Hematopoietic multipotent progenitor cell treated with erythropoietin and hydrocortisone succinate and interleukin-3 and kit ligand, for 8 days (in vitro differentiated cells): ENCODE results near the gene SCAND1.
"Not testable (repeated sequence)": the region's sequence is repeated elsewhere in the genome, so short reads cannot be mapped to it uniquely, and the experiment has no call there.

Experiments used
- DNase-seq: peaks from one replicate; pipeline ENCODE4 v3.0.0-alpha.2; 2015

The SCAND1 gene

DNA sequence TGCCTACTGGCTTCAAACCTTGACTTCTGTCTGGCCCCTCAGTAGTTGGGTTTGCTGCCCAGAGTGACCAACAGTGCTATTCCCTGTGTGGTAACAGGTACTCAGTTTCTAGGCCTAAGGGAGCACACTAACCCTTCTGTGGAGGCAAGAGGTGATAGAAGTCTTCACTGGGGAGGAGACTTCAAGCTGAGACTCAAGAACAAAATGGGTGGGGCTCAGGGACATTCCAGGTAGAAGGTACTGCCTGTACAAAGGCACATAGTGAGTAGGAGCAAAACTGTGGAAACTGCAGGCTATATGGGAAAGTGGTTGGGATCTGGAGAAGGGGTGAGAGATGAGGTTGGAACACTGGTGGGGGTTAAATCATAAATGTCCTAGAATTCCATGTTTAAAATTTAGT lies 2.3 kb upstream of the SCAND1 start:
- no peak for DNase-seq

DNA sequence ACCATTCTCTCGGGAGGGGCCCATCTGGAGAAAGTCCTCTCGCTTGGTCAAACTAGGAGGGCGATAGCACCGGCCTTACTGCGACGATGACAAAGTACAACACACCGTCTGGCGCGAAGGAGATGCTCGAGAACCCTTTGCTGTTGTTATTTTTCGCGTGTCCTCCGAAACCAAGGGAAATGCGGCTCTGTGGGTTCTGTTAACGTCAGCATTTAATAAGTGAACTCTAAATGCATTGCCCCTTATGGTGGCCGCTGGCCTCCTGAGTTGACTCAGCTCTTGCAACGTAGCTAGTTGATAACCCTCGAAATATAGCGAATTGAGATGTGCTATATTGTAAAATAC lies 577 bp upstream of the SCAND1 start:
- DNase-seq = peak; percentile 63

DNA sequence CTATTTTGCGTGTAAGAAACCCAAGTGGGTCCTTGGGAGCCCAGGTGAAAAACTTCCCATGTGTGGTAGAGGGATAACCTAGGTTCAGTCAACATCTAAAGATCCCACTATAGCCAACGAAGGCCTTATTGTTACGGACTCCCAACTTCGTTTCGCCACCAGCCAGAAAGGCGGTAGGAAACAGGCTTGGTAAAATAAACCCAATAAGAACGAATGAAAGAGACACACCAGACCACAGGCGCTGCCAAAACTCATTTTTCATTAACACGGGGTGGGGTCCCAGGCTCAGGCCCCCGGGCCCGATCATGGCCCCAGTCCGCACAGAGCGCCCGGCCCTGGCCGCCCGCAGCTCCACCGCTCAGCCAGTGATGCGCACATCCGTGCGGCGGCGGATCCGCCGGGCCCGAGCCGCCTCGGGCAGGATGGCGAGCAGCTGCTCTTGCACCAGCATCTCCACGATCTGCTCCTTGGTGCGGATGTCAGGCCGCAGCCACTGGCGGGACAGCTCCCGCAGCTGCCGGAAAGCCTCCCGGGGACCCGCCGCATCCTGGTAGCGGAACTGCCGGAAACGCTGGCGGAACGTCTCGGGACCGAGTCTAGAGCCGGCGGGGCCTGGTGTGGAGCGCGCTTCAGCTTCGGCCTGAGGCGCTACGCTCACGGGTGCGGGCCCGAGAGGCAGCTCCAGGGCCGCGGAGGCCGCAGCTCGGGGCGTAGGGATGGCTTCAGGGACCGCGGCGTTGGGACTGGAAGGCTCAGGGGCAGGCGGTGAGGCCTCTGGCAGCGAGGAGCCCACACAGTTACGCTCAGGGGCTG lies 709 bp downstream of the SCAND1 start:
- peak; percentile 37 for DNase-seq

DNA sequence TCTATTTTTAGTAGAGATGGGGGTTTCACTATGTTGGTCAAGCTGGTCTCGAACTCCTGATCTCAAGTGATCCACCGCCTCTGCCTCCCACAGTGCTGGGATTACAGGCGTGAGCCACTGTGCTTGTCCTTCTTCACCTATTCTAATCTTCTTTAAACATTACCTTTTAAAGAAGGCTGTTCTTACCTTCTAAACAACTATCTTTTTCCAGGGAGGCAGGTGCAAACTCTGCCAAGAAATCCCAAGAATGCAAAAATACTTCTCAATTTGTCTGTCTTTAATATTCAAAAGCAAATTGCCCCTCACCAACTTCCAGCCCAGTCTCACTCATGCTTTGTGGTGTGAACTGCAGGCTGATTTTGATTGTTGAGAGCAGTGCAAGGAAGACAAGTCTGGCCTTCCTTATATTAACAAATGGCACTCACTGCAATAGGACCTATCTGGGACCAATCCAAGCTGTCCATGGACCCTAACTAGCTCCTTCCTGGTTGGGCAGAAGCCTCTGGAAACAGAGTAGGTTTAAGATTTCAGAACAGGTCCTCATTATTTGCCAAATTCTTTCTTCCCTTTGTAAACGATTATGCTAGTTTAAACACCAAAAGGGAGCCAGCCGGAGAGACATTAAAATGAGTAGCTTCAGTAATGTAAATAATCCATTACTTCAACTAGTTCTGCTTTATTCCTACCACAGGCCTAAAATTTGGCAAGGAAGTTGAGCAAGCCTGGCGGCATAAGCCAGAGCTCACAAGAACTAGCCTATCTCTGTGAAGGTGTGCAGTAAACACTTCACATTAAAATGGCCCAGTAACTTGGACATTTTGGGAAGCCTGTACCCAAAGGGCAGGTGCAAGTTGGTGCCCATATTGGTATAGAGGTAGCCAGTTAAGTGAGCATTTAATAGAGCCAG lies 1.6 kb downstream of the SCAND1 start:
- DNase-seq = peak; percentile 63

DNA sequence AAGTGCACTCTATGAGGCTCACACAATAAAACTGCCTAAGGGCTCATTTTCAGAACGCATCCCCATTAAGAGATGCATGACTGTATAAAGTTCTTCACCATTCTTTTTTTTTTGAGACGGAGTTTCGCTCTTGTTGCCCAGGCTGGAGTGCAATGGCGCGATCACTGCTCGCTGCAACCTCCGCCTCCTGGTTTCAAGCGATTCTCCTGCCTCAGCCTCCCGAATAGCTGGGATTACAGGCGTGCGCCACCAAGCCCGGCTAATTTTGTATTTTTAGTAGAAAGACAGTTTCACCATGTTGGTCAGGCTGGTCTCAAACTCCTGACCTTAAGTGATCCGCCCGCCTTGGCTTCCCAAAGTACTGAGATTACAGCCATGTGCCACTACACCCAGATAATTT lies 2.2 kb downstream of the SCAND1 start:
- DNase-seq = not testable (repeated sequence)

DNA sequence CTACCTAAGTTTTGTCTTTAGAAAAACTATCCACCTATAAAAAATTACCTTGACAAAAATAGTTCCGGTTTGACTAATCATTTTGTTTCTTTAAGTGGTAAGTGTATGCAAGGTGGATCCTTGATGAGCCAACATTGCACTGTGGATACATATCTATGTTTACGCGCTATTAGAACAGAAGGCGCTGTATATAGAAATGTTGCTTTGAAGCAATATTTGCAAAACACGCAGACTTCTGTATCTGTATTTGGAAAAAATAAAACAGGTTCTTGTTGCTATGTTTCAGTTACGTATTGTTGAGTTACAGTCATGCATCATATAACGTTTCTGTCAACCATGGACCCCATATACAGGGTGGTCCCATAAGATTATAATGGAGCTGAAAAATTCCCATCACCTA lies 4.2 kb downstream of the SCAND1 start:
- no peak for DNase-seq

DNA sequence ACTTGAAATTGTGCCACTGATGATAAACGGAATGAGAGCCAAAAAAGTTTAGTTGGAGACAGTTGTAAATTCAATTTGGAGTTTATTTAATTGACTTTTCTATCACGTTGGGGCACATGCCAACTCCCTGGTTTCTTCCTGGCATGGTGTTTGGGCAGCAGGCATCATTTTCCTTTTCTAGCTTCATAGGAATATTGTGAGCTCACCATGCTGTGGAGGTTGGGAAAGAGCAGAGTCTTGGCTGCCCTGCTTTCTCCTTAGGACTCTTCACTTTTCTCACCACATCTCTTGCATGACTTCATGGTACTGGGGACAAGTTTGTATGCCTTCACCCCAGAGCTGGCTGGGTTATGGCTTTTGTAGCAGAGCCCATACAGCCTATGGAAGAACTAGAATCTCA lies 6.4 kb downstream of the SCAND1 start:
- no peak for DNase-seq

DNA sequence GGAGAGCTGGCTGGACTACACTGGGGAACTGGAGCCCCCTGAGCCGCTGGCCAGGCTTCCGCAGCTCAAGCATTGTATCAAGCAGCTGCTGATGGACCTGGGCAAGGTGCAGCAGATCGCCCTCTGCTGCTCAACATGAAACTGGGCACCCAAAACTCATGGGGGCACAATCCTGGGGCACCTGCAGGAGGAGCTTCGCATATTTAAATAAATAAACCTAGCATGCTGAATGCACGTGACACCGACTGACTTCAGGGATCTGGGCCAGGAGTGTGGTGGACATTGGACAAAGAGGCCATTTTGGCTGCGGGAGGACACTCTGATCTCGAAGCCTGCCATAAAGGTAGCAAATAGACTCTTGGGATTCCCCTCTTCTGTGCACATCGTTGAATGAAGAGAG lies 6.8 kb downstream of the SCAND1 start:
- peak; percentile 76 for DNase-seq

DNA sequence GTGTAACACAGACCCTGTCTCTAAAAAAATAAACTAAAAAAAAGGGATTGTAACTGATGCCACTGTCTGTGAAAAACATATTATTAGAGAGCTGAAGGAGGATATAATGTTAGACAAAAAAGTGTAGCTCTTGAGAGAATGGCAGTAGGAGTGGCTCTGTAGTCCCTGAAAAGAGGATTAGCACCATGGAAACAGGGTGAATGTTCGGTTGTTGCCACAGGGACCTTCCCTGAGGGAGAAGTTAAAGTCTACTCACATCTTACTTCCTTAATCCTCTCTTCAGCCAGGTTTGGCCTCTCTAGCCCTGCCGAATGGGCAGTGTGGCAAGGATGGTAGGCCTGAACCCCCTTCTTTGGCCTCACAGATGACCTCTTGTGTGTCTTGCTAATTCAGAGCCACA lies 12.1 kb downstream of the SCAND1 start:
- DNase-seq = no peak

DNA sequence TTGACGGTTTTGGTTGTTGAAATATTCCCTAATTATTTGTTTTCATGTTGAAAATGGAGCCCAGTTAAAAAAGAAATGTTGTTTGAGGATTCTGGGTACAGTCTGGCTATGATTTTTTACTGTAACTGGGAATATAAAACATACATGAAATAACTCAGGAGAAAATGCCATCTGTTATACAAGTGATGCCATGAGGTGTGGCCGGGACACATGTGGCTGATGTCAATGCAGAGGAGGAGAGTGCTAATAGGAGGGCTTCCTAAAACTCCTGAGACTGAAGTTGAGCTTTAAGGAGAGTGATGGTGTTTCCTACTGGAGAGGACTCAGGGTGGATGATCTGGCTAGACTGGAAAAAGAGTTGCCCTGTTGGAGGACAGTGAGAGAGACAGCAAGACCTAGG lies 12.7 kb downstream of the SCAND1 start:
- no peak for DNase-seq

DNA sequence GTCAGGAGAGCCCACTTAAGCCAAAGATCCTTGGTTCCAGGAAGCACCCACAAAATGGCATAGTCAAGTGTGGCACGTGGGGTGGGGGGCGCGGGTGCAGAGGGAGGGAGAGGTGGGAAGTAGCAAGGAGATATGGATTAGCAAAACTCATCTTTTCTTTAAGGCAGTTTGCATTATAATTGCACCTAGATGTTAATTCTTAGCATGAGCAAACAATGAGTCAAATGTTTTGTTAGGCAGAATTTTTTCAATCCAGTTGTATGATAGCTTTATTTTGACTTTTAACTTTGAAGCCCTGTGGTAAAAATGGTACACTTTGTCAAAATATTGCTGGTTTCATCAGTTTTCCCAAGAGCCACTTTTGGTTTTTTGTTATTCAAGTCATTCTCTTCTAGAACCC lies 15.0 kb downstream of the SCAND1 start:
- no peak for DNase-seq

DNA sequence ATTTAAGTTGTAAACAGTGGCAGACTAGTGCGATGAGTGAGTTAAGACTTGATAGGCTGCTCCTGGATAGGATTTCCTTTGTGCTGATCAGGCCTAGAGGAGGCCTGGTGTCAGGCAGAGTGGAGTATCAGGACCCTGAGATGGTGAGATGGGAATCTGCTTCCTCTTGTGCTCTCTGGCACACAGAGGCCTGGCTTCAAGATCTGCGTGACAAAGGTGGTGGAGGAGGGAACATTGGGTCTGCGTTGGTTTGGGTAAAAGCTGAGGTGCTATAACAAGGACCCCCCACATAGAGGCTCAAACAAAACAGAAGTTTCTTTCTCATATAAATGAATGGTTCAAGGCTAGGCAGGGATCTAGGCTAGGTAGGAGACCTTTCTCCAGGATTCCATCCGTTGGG lies 20.3 kb downstream of the SCAND1 start:
- no peak for DNase-seq

DNA sequence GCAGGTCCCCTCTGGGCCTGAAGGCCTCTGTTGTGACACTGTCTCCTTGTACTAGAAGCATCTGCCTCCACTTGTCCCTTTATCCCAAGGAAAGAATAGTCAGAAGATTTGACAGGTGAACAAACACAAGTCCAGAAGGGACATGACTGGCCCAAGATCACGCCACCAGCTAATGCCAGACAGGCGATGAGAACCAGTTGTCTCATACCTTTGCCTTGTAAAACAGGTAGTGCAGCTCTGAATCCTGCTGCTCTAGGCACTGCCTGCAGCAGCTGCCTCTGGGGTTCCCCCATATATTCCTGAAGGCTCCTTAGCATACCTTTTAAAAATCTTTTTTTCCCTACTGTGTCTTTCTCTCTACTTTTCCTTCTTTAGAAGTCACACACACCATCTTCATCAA lies 25.0 kb downstream of the SCAND1 start:
- no peak for DNase-seq

DNA sequence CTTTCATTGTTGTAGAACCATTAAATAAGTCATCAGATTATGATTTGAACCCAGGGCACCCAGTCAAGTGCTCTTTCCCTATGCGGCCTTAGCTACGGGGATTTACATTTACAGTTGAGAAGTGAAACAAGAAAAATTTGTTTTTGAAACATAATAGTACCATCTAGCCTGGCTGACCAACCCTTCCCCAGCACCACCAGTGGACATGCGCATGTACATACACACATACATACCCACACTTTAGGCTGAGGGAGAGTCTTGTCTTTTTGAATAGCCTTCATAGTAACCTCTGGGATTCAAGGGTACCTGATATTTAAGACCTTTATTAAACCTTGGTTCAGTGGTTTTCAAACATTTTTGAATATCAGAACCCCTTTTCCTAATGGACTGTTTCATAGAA lies 33.8 kb downstream of the SCAND1 start:
- no peak for DNase-seq

DNA sequence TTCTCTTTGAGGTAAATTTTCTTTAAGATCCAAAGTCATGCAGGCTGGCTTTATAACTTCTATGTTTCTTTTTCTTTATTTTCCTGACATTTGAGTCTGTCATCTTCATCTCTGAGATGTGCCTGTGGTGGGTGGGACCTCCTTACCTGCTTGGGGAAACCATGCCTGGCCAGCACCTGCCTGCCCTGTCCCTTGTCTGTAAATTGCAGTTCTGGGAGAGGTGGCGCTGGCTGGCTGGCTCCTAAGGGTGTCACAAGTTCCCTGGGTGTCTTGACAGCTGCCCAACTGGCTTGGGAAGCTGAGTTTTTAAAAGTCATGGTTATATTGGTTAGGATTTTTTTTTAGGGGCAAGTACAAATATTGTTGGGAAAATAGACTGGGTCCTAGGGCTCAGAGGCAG lies 36.3 kb downstream of the SCAND1 start:
- no peak for DNase-seq

DNA sequence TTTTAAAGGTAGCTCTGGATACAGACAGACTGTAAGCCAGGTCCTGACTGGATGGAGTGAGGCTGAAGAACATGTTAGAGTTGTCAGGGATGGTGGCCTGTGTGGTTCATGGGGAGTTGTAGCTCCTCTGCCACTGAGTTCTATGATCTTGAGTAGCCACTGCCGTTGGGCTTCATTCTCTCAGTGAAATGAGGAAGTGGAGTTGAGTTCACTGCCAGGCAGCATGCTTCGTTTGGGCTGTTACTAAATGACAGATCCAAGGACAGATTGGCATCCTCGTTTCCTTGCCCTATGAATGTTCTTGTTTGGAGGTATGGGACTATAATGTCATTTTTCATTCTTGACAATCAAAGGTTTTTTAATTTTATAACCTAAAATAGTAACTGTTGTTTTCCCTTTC lies 37.2 kb downstream of the SCAND1 start:
- peak; percentile 32 for DNase-seq

DNA sequence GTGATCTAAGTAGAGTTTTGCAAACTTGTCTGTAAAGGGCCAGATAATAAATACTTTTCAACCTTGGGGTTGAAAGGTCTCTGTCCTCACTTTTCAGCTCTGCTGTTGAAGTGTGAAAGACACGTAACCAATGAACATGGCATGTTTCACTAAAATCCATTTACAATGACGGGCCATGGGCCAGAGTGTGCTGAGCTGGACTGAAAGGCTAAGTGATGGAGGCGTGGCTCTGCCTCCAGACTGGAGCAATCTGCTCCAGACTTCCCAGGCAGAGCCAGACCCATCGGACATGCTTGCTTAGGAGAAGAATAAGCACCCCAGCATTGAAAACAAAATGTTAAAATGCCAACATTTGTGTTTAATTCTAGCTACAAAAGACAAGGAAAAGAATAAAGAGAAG lies 41.4 kb downstream of the SCAND1 start:
- no peak for DNase-seq

DNA sequence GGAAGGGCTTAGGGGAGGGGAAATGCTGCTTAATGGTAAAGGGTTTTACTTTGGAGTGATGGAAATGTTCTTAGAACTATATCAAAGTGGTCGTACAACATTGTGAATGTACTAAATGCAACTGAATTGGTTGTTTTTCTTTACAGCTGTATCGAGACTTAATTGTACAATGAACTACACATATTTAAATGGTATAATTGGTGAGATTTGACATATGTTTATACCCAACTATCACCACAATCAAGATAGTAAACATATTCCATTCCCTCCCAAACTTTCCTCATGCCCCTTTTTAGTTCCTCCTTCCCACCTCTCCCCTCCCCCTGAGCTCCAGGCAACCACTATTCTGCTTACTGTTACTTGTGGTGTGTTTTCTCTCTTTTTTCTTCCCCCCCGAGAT lies 44.0 kb downstream of the SCAND1 start:
- no peak for DNase-seq

DNA sequence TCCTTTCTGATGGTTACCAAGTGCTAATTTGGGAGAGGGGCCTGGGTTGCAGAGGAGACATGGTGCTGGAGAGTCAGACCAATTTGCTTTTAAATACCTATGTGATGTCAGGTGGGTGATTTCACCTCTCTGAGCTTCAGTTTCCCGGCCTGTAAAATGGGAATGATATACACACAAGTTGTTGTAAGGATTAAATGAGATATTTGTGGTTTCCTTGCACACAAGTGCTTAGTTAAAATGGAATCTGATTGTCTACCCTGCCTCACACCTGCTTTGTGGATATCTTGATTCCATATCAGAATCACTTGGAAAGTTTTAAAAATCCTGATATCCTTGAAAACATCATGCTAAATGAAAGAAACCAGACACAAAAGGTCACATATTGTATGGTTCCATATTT lies 44.5 kb downstream of the SCAND1 start:
- no peak for DNase-seq

DNA sequence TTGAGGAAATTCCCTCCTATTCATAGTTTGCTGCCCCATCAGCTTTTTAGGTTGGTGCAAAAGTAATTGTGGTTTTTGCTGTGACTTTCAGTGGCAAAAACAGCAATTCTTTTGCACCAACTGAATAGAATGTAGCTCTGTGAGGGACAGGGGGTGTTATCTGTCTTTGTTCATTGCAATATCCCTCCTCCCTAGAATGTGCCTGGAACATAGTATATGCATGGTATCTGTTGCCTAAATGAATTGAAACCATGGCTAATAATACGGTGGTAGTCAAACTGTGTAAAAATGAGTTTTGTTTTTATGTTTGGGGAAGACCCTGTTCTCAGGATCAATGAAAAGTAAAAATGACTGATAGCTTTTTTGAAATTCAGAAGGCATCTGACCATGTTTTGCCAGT lies 45.1 kb downstream of the SCAND1 start:
- no peak for DNase-seq

DNA sequence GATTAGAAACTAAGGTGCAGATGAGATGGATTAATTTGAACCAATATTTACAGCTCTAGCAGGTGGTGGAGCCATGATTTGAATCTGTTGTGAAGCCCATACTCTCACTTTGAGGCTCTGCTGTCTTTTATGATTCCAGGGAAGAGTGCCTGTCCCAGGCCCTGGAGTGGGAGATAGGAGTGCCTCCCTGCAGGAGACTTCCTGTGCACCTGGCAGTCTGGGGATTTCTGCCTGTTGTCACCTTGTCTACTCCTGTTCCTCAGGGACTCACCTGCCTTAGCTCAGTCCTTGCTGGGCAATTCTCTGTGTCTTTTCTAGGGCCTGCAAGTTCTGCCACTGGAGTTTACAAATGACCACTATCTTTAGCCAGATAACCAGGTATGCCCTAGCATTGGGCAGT lies 46.3 kb downstream of the SCAND1 start:
- DNase-seq = no peak

DNA sequence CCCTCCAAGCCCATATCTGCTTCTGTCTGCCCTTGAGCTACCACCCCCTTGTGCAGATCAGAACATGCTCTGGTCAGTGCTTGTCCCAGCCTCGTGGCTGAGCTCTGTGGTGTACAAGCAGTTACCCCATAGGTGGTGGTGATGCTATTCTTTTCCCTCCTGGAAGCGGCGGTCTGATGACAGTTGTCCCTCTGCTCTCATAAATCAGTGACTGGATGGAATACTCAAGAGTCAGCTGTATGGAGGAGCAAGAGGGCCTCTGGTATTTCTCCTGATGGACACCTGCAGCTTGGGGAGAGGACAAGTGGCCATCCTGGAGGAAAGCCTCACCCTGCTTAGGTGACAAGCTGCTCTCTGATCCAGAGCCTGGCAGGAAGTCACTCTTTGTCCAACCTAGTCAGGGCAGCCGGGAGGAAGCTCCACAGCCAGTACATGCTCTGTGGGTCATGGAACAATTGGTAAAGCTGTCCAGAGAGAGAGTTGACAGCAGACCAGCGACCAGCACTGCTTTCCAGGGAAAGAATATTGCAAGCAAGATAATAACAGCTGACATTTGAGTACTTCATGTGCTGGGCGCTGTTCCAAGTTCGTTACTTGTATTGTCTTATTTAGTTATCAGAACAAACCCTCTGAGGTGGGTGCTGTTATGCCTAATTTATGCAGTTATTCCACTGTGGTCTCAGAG lies 47.1 kb downstream of the SCAND1 start:
- DNase-seq = peak; percentile 97

DNA sequence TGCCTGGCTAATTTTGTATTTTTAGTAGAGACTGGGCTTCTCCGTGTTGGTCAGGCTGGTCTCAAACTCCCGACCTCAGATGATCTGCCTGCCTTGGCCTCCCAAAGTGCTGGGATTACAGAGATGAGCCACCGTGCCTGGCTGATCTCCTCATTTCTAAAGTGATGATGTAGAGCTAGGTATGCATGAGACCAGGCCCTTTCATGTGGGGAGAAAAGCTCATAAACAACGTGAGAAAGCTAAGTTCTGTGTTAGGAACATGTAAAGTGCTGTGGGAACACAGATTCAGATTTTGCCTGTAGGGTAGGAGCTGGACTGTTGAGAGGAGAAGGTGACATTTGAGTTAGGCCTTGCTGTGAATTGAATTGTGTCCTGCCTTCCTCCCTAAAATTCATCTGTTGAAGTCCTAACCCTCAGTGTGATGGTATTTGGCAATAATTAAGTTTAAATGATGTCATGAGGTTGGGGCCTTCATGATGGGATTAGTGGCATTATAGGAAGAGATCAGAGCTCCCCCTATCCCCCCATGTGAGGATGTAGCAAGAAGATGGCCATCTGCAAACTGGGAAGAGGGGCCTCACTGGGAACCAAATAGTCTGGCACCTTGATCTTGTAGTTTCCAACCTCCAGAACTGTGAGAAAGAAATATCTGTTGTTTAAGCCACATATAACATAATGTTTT lies 49.2 kb downstream of the SCAND1 start:
- DNase-seq = no peak
